ENCODE results near the gene SUMO1.

GRCh38 chr2:202194418-202194817 lies 44.0 kb downstream of the SUMO1 start:
- TF ChIP-seq POLR2A (IDR thresholded peaks at IDR 0.05) (no peak), CTCF (IDR thresholded peaks at IDR 0.05) (no peak)

Data from vagina (tissue), 2 donors.